K562 (cell line): ENCODE results near the gene EPHB4. TPM values are rescaled to one million over a fixed set of nuclear protein-coding genes. Genes with fewer than 3 reads are reported as not detected.

Experiments used
- CLOCK ChIP-seq: fragments of 250-450 bp; sonication (Bioruptor Pico); IDR thresholded peaks from 2 replicates; pipeline ENCODE4 v1.4.0; 2020; ENCODE audit warnings: mild to moderate bottlenecking, moderate library complexity, borderline replicate concordance
- CTCFL ChIP-seq: IDR thresholded peaks from 2 replicates; pipeline ENCODE4 v1.6.1; 2011; ENCODE audit warnings: borderline replicate concordance, low read depth, mild to moderate bottlenecking, moderate library complexity, low read length; ENCODE audit not compliant: insufficient read depth, poor library complexity, severe bottlenecking
- FOXP4 ChIP-seq: sonication (generic); formaldehyde crosslinking; IDR thresholded peaks from 2 replicates; pipeline ENCODE4 v1.8.0; 2022; ENCODE audit warnings: mild to moderate bottlenecking, missing genetic modification reagents, borderline replicate concordance
- HDAC6 ChIP-seq: IDR thresholded peaks from 2 replicates; pipeline ENCODE4 v1.6.1; 2012; ENCODE audit warnings: low read depth, mild to moderate bottlenecking, control low read depth, inconsistent platforms, low read length, moderate library complexity
- HINFP ChIP-seq: fragments of 450-650 bp; conservative IDR thresholded peaks from 2 replicates; pipeline ENCODE4 v1.6.1; 2016; ENCODE audit warnings: missing genetic modification characterization, low read depth, mild to moderate bottlenecking, control low read depth, missing compliant biosample characterization
- HMG20A ChIP-seq: fragments of 450-650 bp; formaldehyde crosslinking; conservative IDR thresholded peaks from 2 replicates; pipeline ENCODE4 v1.4.0; 2020; ENCODE audit warnings: mild to moderate bottlenecking, mixed read lengths
- RCOR1 ChIP-seq, 2 experiments: IDR thresholded peaks; 2 replicates each; pipeline ENCODE4 v1.6.1; 2012; ENCODE audit warnings: low read depth in 2 of 2, low read length in 2 of 2, borderline replicate concordance in 1 of 2, improper control_type of control experiment in 1 of 2
- SUPT5H ChIP-seq: fragments of 450-650 bp; IDR thresholded peaks from 2 replicates; pipeline ENCODE4 v1.6.1; 2016
- TRIM24 ChIP-seq, 2 experiments: fragments of 450-650 bp; IDR thresholded peaks; 2 replicates each; pipeline ENCODE4 v1.6.1; 2016
- XRCC4 ChIP-seq: IDR thresholded peaks from one replicate; pipeline ENCODE4 v1.6.1; 2011; ENCODE audit not compliant: insufficient read depth, insufficient read length; ENCODE audit errors: extremely low read depth
- ZBTB12 ChIP-seq: fragments of 250-450 bp; sonication (Bioruptor Pico); IDR thresholded peaks from 2 replicates; pipeline ENCODE4 v1.4.0; 2020
- ZNF639 ChIP-seq, 2 experiments: fragments of 200-800 bp in 1 of 2; sonication (Bioruptor generic) in 1 of 2; sonication (generic) in 1 of 2; formaldehyde crosslinking in 1 of 2; IDR thresholded peaks in 1 of 2; conservative IDR thresholded peaks in 1 of 2; 2 replicates each; pipeline versions ENCODE4 v1.5.0 to v1.6.1; 2016 to 2020; ENCODE audit warnings: missing compliant biosample characterization in 1 of 2, missing genetic modification characterization in 1 of 2, missing genetic modification reagents in 1 of 2
- ZNF699 ChIP-seq: fragments of 250-450 bp; sonication (Bioruptor Pico); IDR thresholded peaks from 2 replicates; pipeline ENCODE4 v1.8.0; 2021; ENCODE audit warnings: mild to moderate bottlenecking, moderate library complexity; ENCODE audit not compliant: insufficient replicate concordance
- polyA plus RNA-seq, 8 experiments: library from polyadenylated mRNA; depleted of rRNA in 4 of 8; stranded (reverse) in 5 of 8; unstranded in 3 of 8; fragments of >200 nt; fragmentation: Nextera tagmentation in 2 of 8; fragmentation: Illumina TruSeq in 1 of 8; extraction: Ambion mirVana in 2 of 8; extraction: Trizol in 1 of 8; gene quantifications; 2 replicates each; pipeline versions ENCODE4 v1.2.1 to v1.2.3, GENCODE V29; 2011 to 2014; ENCODE audit warnings: inconsistent platforms in 1 of 8, missing spikeins in 1 of 8
- total RNA-seq, 7 experiments: library from RNA; depleted of rRNA in 6 of 7; stranded (reverse); fragments of >200 nt in 6 of 7; fragmentation: Illumina TruSeq in 2 of 7; extraction: Trizol in 2 of 7; gene quantifications; 2 replicates each; pipeline versions ENCODE4 v1.2.1 to v1.2.3, GENCODE V29; 2011 to 2021; ENCODE audit warnings: low replicate concordance in 1 of 7

EPHB4 gene
- total and polyA plus RNA-seq, 9 of the 15 experiments (the other 6 are each of a cell fraction or from before 2014, with no cell fraction given), result 1.2 to 82.1 (median 37.9) TPM

GRCh38 chr7:100799037-100799896 lies 28.1 kb downstream of the EPHB4 start (continued):
- TF ChIP-seq CTCFL, result peak; percentile 19
- TF ChIP-seq ZBTB12 (CRISPR knock-in tag), result no peak
- TF ChIP-seq CLOCK (CRISPR knock-in tag), result no peak
- TF ChIP-seq HMG20A (CRISPR knock-in tag), result no peak
- TF ChIP-seq TRIM24 (IDR thresholded peaks at IDR 0.05), result no peak
- no peak for TF ChIP-seq SUPT5H
- no peak for TF ChIP-seq XRCC4
- TF ChIP-seq HDAC6, result no peak
- TF ChIP-seq ZNF699 (CRISPR knock-in tag), result no peak
- TF ChIP-seq RCOR1 (IDR thresholded peaks at IDR 0.05; ENCODE audit: borderline replicate concordance in 1 of 2, low read depth in 2 of 2, low read length in 2 of 2), result peak in 1 of 2 experiments; percentile 82; a peak in 2 of 4 replicates
- no peak for TF ChIP-seq ZNF639 (CRISPR knock-in tag; conservative IDR thresholded peaks at IDR 0.05 in 1 of 2, IDR thresholded peaks at IDR 0.05 in 1 of 2)
- TF ChIP-seq HINFP (tag), result no peak
- TF ChIP-seq FOXP4 (CRISPR knock-in tag), result no peak
